ENCODE measurements around the gene DOCK2.

DOCK2 gene

GRCh38 chr5:169694091-169694625 lies 57.1 kb downstream of the DOCK2 start:
- DNase-seq, result no peak

GRCh38 chr5:169695025-169695625 lies 58.0 kb downstream of the DOCK2 start:
- no peak for DNase-seq

- DNase-seq, result no peak
Measured at GRCh38 chr5:169695919-169696490, 58.9 kb downstream of the DOCK2 start.

GRCh38 chr5:169696621-169697510 lies 59.8 kb downstream of the DOCK2 start:
- no peak for DNase-seq

- no peak for DNase-seq
Measured at GRCh38 chr5:169697511-169697890, 60.4 kb downstream of the DOCK2 start.

DNA sequence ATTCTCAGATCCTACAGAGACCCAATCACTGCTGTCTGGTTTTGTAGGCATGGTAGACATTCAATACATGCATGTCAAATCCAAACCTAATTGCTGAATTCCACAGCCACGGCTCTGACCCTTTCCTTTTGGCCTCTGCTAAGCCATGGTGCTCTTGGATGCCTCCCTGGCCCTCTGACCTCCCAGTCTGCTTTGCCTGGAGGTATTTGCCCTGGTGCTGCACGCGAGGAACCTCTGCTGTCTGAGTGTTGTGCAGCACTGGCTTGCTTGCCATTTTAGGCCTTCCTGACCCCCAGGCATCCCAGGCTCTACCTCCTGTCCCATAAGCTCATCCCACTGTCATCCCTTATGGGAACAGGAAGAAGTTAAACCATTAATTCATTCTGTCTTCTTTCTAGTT lies 60.9 kb downstream of the DOCK2 start:
- DNase-seq, result no peak

DNA sequence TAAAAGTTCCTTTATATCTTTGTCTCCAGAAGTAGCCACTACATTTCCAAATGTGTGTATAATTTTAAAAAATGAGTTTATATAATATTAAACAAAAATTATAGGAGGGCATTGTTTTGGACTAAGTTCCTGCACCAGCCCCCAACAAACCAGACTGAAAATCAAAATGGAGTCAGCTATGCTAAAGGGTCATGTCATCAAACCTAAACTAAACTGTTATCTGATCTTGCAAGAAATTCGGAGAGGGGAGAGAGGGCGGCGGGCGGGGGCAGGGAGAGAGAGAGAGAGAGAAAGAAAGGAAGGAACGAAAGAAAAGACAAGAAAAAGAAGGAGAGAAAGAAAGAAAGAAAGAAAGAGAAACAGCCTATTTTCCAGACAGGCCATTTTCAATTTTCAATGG lies 63.5 kb downstream of the DOCK2 start:
- no peak for DNase-seq

DNA sequence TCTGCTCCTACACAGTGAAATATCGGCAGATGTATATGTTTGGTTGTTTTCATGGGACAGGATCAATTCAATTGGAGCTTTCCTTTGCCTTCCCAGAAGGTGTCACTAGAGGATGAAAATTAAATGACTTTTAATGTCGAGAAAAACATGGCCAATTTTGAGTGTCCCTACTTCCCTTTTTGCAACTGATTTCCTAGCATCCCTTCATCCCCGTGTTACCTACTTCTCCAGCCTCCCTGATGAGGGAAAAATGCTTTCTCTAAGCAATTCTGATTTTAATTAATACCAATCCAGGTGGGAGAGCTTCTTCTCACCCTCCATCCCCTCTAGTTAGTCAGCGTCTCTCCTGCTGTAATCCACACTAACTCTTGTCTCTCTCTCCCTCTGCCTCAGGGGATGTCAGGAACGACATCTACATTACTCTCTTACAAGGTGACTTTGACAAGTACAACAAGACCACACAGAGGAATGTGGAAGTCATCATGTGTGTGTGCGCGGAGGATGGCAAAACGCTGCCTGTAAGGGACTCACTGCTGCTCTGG lies 64.9 kb downstream of the DOCK2 start:
- DNase-seq, result no peak

- DNase-seq, result peak in 1 of 2 donors; percentile 10
Measured at GRCh38 chr5:169702693-169703481, 65.8 kb downstream of the DOCK2 start.

- no peak for DNase-seq
Measured at GRCh38 chr5:169703813-169704212, 66.7 kb downstream of the DOCK2 start.

DNA sequence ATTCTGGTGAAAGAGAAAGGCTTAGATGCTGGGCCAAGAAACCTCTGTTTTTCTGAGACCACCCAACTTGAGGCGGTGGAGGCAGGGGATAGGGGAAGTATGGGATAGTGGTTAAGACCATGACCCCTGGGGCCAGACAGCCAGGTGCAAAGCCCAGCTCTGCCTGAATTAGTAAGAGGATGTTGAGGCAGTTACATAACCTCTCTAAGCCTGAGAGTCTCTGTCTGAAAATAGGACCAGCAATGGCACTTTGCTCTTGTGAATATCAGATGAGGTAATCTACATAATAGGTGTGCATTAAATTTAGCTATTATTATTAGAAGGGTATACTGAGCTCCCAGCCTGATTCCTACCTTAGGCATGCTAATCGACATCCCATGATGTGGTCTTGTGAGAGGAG lies 68.2 kb downstream of the DOCK2 start:
- no peak for DNase-seq

- DNase-seq, result no peak
Measured at GRCh38 chr5:169706071-169706470, 69.0 kb downstream of the DOCK2 start.

- no peak for DNase-seq
Measured at GRCh38 chr5:169706758-169707450, 69.8 kb downstream of the DOCK2 start.

DNA sequence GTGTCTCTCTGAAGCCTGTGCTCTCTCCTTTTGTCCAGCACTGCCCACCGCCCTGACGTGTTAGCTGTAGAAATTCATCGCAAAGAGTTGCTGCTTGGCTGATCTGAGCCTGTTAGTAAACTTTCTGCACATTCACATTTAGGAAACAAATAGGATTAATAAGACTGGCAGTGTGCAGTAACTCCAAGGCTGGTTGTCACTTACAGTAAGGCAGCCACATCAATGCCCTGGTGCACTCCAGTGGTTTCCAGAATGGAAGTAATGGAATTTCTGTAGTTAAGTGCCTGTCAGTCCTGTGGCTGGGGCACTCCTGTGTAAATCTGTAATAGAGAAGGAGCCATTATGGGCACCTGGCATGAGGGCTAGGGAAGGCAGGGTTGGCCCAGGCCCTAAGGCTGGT lies 70.6 kb downstream of the DOCK2 start:
- DNase-seq, result no peak

DNA sequence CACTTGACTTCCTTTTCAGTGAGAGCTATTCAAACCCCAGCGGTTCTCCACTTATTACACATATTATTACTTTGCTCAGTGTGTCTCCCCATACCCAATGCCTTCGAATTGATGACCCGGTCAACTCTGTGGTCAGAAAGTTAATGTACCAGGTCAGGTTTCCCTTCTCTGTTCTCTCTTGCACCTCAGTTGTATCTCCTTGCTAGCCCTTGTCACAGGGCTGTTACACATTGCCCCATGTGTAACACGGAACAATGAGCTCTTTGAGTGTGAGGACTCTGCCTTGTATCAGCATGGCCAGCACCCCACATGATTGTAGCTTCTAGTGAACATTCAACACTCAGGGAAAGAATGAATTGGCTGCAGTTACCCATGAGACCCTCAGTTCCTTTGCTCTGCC lies 73.6 kb downstream of the DOCK2 start:
- DNase-seq, result no peak

GRCh38 chr5:169711551-169712225 lies 74.6 kb downstream of the DOCK2 start:
- DNase-seq, result no peak

DNA sequence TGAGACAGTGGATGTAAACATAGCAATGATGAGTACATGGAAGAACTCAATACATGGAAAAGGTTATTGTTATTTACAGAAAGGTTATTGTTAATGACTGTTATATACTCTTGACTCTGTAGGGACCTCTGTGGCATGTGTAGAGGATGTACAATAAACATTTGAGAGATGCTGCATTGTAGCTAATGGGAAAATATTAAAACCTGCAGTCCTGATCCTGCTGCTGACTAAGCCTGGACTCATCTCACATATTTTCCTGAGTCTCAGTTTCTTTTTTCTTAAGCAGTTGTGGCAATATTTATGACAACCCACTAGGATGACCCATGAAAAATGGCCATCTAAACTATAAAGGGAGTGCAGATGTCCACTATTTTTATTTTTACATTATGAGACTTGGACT lies 75.4 kb downstream of the DOCK2 start:
- DNase-seq, result no peak

DNA sequence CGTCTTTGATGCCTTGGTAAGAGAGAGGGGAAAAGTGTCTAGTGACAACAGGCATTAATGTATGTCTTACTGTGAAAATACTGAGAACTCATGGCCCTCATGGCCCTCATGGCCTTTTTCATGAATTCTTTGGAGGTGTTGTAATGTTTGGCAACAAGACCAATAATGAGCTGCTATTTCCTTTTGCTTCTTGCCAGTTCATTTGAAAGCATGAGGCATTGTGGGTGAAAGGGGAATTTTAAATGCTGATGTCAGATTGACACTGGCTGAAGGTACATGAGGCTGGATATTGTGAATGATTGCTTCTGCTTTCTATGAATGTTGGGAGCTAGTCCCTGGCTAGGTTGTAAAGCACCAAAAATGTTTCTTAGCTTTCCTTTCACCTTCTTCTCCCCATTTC lies 79.2 kb downstream of the DOCK2 start:
- DNase-seq, result no peak

GRCh38 chr5:169717288-169717687 lies 80.2 kb downstream of the DOCK2 start:
- DNase-seq, result no peak

- no peak for DNase-seq
Measured at GRCh38 chr5:169719360-169720314, 82.6 kb downstream of the DOCK2 start.

Measured in stimulated activated CD4-positive, alpha-beta T cell treated with anti-CD3 and anti-CD28 coated beads, Interleukin-2, amount 100 ng/mL, for 48 hours (primary cell).